Mesenchymal stem cell (in vitro differentiated cells and primary cell): ENCODE results near the gene VWA8.

Experiments
- DNase-seq: peaks from one replicate; pipeline ENCODE4 v3.0.0-alpha.2; 2013
- H2AFZ ChIP-seq: one replicate; pipeline ENCODE4 v1.6.1; 2013; ENCODE audit warnings: low read depth, mild to moderate bottlenecking, control low read depth, inconsistent platforms, low read length, moderate library complexity
- H2AK5ac ChIP-seq: 2 replicates; pipeline ENCODE4 v1.6.1; 2013; ENCODE audit warnings: low read length, moderate library complexity, mild to moderate bottlenecking, inconsistent platforms; ENCODE audit not compliant: severe bottlenecking
- H2BK120ac ChIP-seq: one replicate; pipeline ENCODE4 v1.6.1; 2013; ENCODE audit warnings: low read depth, mild to moderate bottlenecking, inconsistent platforms, low read length, moderate library complexity
- H2BK12ac ChIP-seq, 2 experiments: one replicate each; pipeline ENCODE4 v1.6.1; 2013; ENCODE audit warnings: inconsistent platforms in 2 of 2, low read length in 2 of 2, mild to moderate bottlenecking in 2 of 2, moderate library complexity in 2 of 2, control low read depth in 1 of 2
- H2BK15ac ChIP-seq: one replicate; pipeline ENCODE4 v1.6.1; 2013; ENCODE audit warnings: mild to moderate bottlenecking, low read depth, inconsistent platforms; ENCODE audit not compliant: poor library complexity, severe bottlenecking
- H2BK5ac ChIP-seq: 2 replicates; pipeline ENCODE4 v1.6.1; 2013; ENCODE audit warnings: low read depth, mild to moderate bottlenecking, low read length, control low read depth, inconsistent platforms; ENCODE audit not compliant: poor library complexity, severe bottlenecking
- H3K14ac ChIP-seq, 2 experiments: one replicate each; pipeline ENCODE4 v1.6.1; 2013; ENCODE audit warnings: inconsistent platforms in 2 of 2, low read length in 2 of 2, control low read depth in 1 of 2, mild to moderate bottlenecking in 1 of 2, moderate library complexity in 1 of 2
- H3K18ac ChIP-seq, 2 experiments: one replicate each; pipeline ENCODE4 v1.6.1; 2013; ENCODE audit warnings: inconsistent platforms in 2 of 2, low read length in 2 of 2, control low read depth in 1 of 2, low read depth in 1 of 2, mild to moderate bottlenecking in 1 of 2
- H3K23ac ChIP-seq, 2 experiments: one replicate each; pipeline ENCODE4 v1.6.1; 2013; ENCODE audit warnings: inconsistent platforms in 2 of 2, low read length in 2 of 2, mild to moderate bottlenecking in 2 of 2, moderate library complexity in 2 of 2, control low read depth in 1 of 2
- H3K27ac ChIP-seq: 2 replicates; pipeline ENCODE4 v1.5.1; 2013; ENCODE audit warnings: mild to moderate bottlenecking, moderate library complexity, low read length, control low read depth, inconsistent platforms; ENCODE audit not compliant: poor library complexity, severe bottlenecking
- H3K27me3 ChIP-seq, 2 experiments: 2 replicates each; pipeline versions ENCODE4 v1.6.1 to v1.7.0; 2013; ENCODE audit warnings: low read length in 2 of 2, mild to moderate bottlenecking in 2 of 2, moderate library complexity in 2 of 2, control low read depth in 1 of 2, inconsistent platforms in 1 of 2; ENCODE audit not compliant: control insufficient read depth in 1 of 2, insufficient read depth in 1 of 2
- H3K36me3 ChIP-seq, 2 experiments: 2 replicates each; pipeline versions ENCODE4 v1.6.1 to v1.7.0; 2013; ENCODE audit warnings: low read length in 2 of 2, control low read depth in 1 of 2, inconsistent platforms in 1 of 2, low read depth in 1 of 2, mild to moderate bottlenecking in 1 of 2; ENCODE audit not compliant: insufficient read depth in 2 of 2, control insufficient read depth in 1 of 2
- H3K4ac ChIP-seq, 2 experiments: one replicate each; pipeline ENCODE4 v1.6.1; 2013; ENCODE audit warnings: inconsistent platforms in 2 of 2, low read length in 2 of 2, mild to moderate bottlenecking in 2 of 2, moderate library complexity in 2 of 2, control low read depth in 1 of 2, low read depth in 1 of 2
- H3K4me1 ChIP-seq: 2 replicates; pipeline ENCODE4 v1.6.1; 2013; ENCODE audit warnings: low read depth, low read length, control low read depth; ENCODE audit not compliant: control insufficient read depth, insufficient read depth
- H3K4me2 ChIP-seq: 2 replicates; pipeline ENCODE4 v1.6.1; 2013; ENCODE audit warnings: low read length, mild to moderate bottlenecking, inconsistent platforms; ENCODE audit not compliant: poor library complexity, severe bottlenecking
- H3K4me3 ChIP-seq, 2 experiments: 2 replicates each; pipeline versions ENCODE4 v1.5.1 to v1.7.0; 2013; ENCODE audit warnings: low read length in 2 of 2, mild to moderate bottlenecking in 2 of 2, control low read depth in 1 of 2, low read depth in 1 of 2; ENCODE audit not compliant: insufficient read depth in 1 of 2
- H3K79me1 ChIP-seq: replicated peaks from 2 replicates; pipeline ENCODE4 v1.6.1; 2013; ENCODE audit warnings: mild to moderate bottlenecking, control low read depth, low read length, inconsistent platforms; ENCODE audit not compliant: poor library complexity, severe bottlenecking
- H3K9ac ChIP-seq: 2 replicates; pipeline ENCODE4 v1.7.0; 2013; ENCODE audit warnings: mild to moderate bottlenecking, low read length, moderate library complexity
- H3K9me3 ChIP-seq: 2 replicates; pipeline ENCODE4 v1.7.0; 2013; ENCODE audit warnings: mild to moderate bottlenecking, low read length; ENCODE audit not compliant: control insufficient read depth
- H4K8ac ChIP-seq: one replicate; pipeline ENCODE4 v1.6.1; 2013; ENCODE audit warnings: inconsistent platforms, mild to moderate bottlenecking, low read length, moderate library complexity
- H4K91ac ChIP-seq: one replicate; pipeline ENCODE4 v1.6.1; 2013; ENCODE audit warnings: mild to moderate bottlenecking, low read length, inconsistent platforms
- WGBS: methylation state at CpG from one replicate; pipeline ENCODE4 v1.1.7; 2013; ENCODE audit warnings: mixed read lengths; 5-methylcytosine and 5-hydroxymethylcytosine counted together

VWA8 gene

DNA sequence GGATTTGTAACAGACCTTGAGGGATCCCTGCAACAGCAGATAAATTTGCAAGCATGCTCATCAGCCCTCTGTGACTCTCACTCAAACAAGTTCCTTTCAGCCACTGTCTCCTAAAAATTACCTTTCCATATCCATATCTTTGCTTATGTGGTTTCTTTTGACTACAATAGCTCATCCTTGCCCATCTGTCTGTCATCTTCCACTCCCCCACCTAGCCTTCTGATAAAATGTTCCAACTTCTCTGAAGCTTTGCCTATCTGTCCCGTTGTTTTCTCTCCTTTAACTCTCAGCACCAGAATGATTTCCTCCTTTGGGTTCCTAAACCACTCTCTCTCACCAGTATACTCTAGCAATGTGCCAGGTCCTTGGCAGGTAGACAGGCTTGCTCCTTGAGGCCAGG lies 194.5 kb downstream of the VWA8 start:
- no peak for DNase-seq
- Histone ChIP-seq H3K36me3 (peaks cover 3 to 4% of the 10 kb centered on the region in 2 experiments), H2BK120ac (no peak overlapping the region), H3K79me1 (no peaks in the 10 kb centered on the region), H3K18ac (no peak overlapping the region), H2BK15ac (no peak overlapping the region), H3K14ac (no peak overlapping the region), H3K9ac (no peak overlapping the region), H3K23ac (no peak overlapping the region), H2BK12ac (no peak overlapping the region), H3K9me3 (no peaks in the 10 kb centered on the region), H3K4me3 (no peak overlapping the region), H2AFZ (no peak overlapping the region), H3K4me2 (no peak overlapping the region), H3K4me1 (no peaks in the 10 kb centered on the region), H3K27ac (no peak overlapping the region), H4K8ac (no peak overlapping the region), H2AK5ac (no peak overlapping the region), H4K91ac (no peak overlapping the region), H2BK5ac (no peak overlapping the region), H3K4ac (no peak overlapping the region), H3K27me3 (no peaks in the 10 kb centered on the region)
- 100% methylated on average over 1 of the region's 1 CpG for WGBS

DNA sequence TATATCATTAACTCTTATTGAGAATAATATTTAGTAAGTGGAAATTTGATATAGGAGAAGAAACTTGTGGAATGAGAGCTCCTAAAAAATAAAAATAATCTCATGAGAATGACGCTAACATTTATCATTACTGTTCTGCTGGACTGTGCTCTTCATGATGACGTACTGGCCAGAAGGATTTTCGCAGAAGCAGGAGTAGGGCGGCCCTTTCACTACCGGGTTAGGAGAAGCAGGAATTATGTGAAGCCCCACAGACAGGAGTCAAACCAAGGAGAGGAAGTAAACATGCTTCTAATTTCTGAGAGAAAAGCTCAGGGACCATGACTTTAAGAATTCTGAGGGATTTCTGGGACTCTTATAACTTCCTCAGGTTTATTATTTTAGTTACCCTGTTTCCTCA lies 195.1 kb downstream of the VWA8 start:
- Histone ChIP-seq H3K18ac (no peak overlapping the region), H3K23ac (no peak overlapping the region), H4K91ac (no peak overlapping the region), H2BK12ac (no peak overlapping the region), H3K14ac (no peak overlapping the region), H3K79me1 (no peaks in the 10 kb centered on the region), H3K27ac (no peak overlapping the region), H2AK5ac (no peak overlapping the region), H3K4me2 (no peak overlapping the region), H2BK15ac (no peak overlapping the region), H3K4me3 (no peak overlapping the region), H4K8ac (no peak overlapping the region), H3K4ac (no peak overlapping the region), H2BK120ac (no peak overlapping the region), H2BK5ac (no peak overlapping the region), H2AFZ (no peak overlapping the region), H3K36me3 (peaks cover 3 to 8% of the 10 kb centered on the region in 2 experiments), H3K27me3 (no peaks in the 10 kb centered on the region), H3K9ac (no peak overlapping the region), H3K4me1 (no peaks in the 10 kb centered on the region), H3K9me3 (no peaks in the 10 kb centered on the region)
- 74% methylated on average over 5 of the region's 5 CpGs for whole genome bisulfite sequencing
- DNase-seq = no peak

DNA sequence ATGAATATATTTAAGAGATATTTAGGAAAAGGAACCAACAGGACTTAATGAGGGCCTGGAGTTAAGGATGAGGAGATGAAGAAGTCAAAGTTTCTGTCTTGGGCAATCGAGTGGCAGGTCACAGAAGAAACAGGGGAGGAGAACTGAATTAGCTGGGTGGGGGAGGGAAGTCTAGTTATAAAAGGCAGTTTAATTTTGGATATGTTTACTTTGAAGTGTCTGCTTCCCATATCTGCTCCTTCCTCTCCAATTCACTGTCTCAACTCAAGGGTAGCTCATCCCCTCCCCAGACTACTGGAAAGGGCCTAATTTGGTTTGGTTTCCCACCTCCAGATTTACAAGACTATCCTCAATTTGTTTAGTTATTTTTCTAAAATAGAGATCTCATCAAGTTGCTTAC lies 195.9 kb downstream of the VWA8 start:
- H3K79me1 ChIP-seq = no peaks in the 10 kb centered on the region
- H2AFZ ChIP-seq = no peak overlapping the region
- no peak overlapping the region for H3K9ac ChIP-seq
- H3K4ac ChIP-seq = no peak overlapping the region
- no peak overlapping the region for H4K8ac ChIP-seq
- H2BK12ac ChIP-seq = no peak overlapping the region
- WGBS = 50% methylated on average over 1 of the region's 1 CpG
- H2BK120ac ChIP-seq = no peak overlapping the region
- H3K23ac ChIP-seq = no peak overlapping the region
- no peak overlapping the region for H2AK5ac ChIP-seq
- no peak for DNase-seq
- H3K4me2 ChIP-seq = no peak overlapping the region
- no peak overlapping the region for H3K27ac ChIP-seq
- H3K4me1 ChIP-seq = no peaks in the 10 kb centered on the region
- H2BK5ac ChIP-seq = no peak overlapping the region
- H2BK15ac ChIP-seq = no peak overlapping the region
- H3K18ac ChIP-seq = no peak overlapping the region
- H3K14ac ChIP-seq = no peak overlapping the region
- no peak overlapping the region for H3K4me3 ChIP-seq
- H3K36me3 ChIP-seq = peaks cover 3 to 12% of the 10 kb centered on the region in 2 experiments
- no peaks in the 10 kb centered on the region for H3K27me3 ChIP-seq
- no peaks in the 10 kb centered on the region for H3K9me3 ChIP-seq
- no peak overlapping the region for H4K91ac ChIP-seq

DNA sequence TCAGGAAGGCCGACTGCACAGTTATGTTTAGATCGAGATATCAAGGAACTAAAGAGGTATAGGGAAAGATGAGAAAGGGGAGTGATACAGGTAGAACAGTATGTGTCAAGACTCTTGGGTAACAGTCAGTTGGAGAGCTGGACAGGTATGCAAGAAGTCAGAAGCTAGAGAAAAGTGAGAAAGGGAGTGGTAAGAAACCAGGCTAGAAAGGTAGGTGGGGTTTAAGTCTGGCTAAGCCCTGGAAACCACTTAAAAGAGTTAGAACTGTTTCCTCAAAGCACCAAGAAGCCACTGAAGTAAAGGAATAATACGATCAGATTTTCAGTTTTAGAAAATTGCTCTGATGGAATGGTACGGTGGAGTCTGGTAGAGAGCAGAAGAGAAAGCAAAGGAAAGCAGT lies 196.4 kb downstream of the VWA8 start:
- no peak overlapping the region for H3K4ac ChIP-seq
- 94% methylated on average over 4 of the region's 4 CpGs for WGBS

More for the DNA sequence above, 196.4 kb downstream of the VWA8 start:
- Histone ChIP-seq H3K27me3 (no peaks in the 10 kb centered on the region), H3K9ac (no peak overlapping the region), H3K36me3 (peaks cover 3 to 14% of the 10 kb centered on the region in 2 experiments), H2AK5ac (no peak overlapping the region), H3K23ac (no peak overlapping the region), H4K91ac (no peak overlapping the region), H3K4me1 (no peaks in the 10 kb centered on the region), H3K79me1 (no peaks in the 10 kb centered on the region), H3K18ac (no peak overlapping the region), H2AFZ (no peak overlapping the region), H3K9me3 (no peaks in the 10 kb centered on the region), H4K8ac (no peak overlapping the region), H2BK120ac (no peak overlapping the region), H3K27ac (no peak overlapping the region), H3K4me2 (no peak overlapping the region), H2BK12ac (no peak overlapping the region), H2BK15ac (no peak overlapping the region), H3K4me3 (no peak overlapping the region), H3K14ac (no peak overlapping the region), H2BK5ac (no peak overlapping the region)
- no peak for DNase-seq
